BLaER1 treated with 17β-estradiol and CSF1 and Interleukin-3, amounts not matched to agents 10 nM and 100 nM (cell line): Measurements from ENCODE around the gene DHRS1.
A peak's percentile ranks its signal among the peaks of the same experiment; 100 is the strongest.

Experiments
- H3K27ac ChIP-seq, 11 experiments: shearing (Covaris generic); formaldehyde crosslinking; 2 replicates each; pipeline ENCODE4 v1.8.1; 2022
- H3K27me3 ChIP-seq, 11 experiments: shearing (Covaris generic); formaldehyde crosslinking; 2 replicates each; pipeline ENCODE4 v1.8.1; 2022
- H3K36me3 ChIP-seq, 11 experiments: shearing (Covaris generic); formaldehyde crosslinking; 2 replicates each; pipeline ENCODE4 v1.8.1; 2022
- H3K4me1 ChIP-seq, 10 experiments: shearing (Covaris generic); formaldehyde crosslinking; 2 replicates each; pipeline ENCODE4 v1.8.1; 2022
- H3K4me2 ChIP-seq, 11 experiments: shearing (Covaris generic); formaldehyde crosslinking; 2 replicates each; pipeline ENCODE4 v1.8.1; 2022
- H3K4me3 ChIP-seq, 10 experiments: shearing (Covaris generic); formaldehyde crosslinking; 2 replicates each; pipeline ENCODE4 v1.8.1; 2022
- H3K9ac ChIP-seq, 11 experiments: shearing (Covaris generic); formaldehyde crosslinking; 2 replicates each; pipeline ENCODE4 v1.8.1; 2022
- H3K9me3 ChIP-seq, 11 experiments: shearing (Covaris generic); formaldehyde crosslinking; replicated peaks in 1 of 11; 2 replicates each; pipeline ENCODE4 v1.8.1; 2022
- H4K20me1 ChIP-seq, 11 experiments: shearing (Covaris generic); formaldehyde crosslinking; 2 replicates each; pipeline ENCODE4 v1.8.1; 2022
- Cebpa-rat ChIP-seq, 11 experiments: shearing (Covaris generic); IDR thresholded peaks; 2 replicates each; pipeline ENCODE4 v1.8.1; 2022

The DHRS1 gene

DNA sequence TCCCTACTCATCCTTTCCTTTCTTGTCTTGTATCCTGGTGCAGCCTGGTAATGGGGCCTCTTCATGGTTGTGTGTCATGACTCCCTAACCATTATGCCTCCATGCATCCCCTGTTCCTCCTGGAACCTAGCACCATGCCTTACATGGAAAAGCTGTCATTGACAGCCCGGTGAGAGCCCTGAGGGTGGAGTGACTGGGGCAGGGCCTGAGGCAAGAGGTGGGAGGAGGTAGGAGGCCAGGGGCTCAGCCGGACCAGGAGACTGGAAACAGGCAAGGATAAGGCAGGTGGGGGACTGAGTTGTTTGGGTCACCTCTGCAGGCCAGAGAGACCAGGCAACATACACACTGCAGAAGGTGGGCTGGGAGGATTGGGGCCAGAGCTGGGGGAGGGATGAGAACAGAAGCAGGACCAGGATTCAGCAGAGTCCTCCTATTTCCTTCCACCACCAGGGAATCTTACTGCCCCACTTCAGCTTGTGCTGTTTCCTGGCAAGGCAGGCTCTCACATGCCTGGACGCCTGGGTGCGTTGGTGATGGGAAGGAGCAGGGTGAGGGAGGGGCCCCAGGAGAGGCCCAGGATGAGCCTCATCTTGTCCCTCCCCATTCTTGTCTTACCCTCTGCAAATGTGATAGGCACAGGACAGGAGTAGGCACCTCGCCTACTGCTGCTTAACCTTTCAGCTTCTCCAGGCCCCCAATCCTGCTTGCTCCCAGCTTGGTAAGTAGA, 10.1 kb upstream of the DHRS1 start, which contains the start of gene LTB4R2:
LTB4R2 (plus strand) TSS at position 603 of the 727 bp plus-strand sequence. CDS start 525 bp downstream, outside the sequence.
- no peaks in the 10 kb centered on the region for H3K9me3 ChIP-seq
- peak within 1 kb of the TSS; percentile 81 to 96 (median 92) for H3K27ac ChIP-seq
- H3K36me3 ChIP-seq: peaks cover 32 to 62% (median 49%) of the 10 kb centered on the region in 11 experiments
- no peak for TF ChIP-seq Cebpa-rat (IDR thresholded peaks at IDR 0.05)
- H3K27me3 ChIP-seq: no peaks in the 10 kb centered on the region
- H3K4me3 ChIP-seq: peak within 1 kb of the TSS; percentile 56 to 80 (median 66)
- H3K4me1 ChIP-seq: peaks cover 67 to 77% (median 71%) of the 10 kb centered on the region in 10 experiments
- H3K4me2 ChIP-seq: peak within 1 kb of the TSS; percentile 85 to 100 (median 97)
- H3K9ac ChIP-seq: peak within 1 kb of the TSS; percentile 79 to 91 (median 88)
- peaks cover 0 to 50% (median 24%) of the 10 kb centered on the region in 11 experiments; a peak in 13 of 22 replicates for H4K20me1 ChIP-seq

- Histone ChIP-seq H3K9ac (peak overlapping the region in 8 of 11 experiments; percentile 79 to 91 (median 88); a peak in 12 of 22 replicates), H3K36me3 (peaks cover 43 to 69% (median 58%) of the 10 kb centered on the region in 11 experiments), H3K9me3 (no peaks in the 10 kb centered on the region), H3K4me3 (peak overlapping the region in 3 of 10 experiments; percentile 70 to 80 (median 75); a peak in 5 of 20 replicates), H3K27ac (peak overlapping the region in 7 of 11 experiments; percentile 9 to 94 (median 30); a peak in 8 of 22 replicates), H3K4me1 (peaks cover 55 to 65% (median 60%) of the 10 kb centered on the region in 10 experiments), H3K4me2 (peak overlapping the region; percentile 85 to 100 (median 97); a peak in 21 of 22 replicates), H4K20me1 (peaks cover 0 to 62% (median 24%) of the 10 kb centered on the region in 11 experiments; a peak in 13 of 22 replicates), H3K27me3 (no peaks in the 10 kb centered on the region)
- TF ChIP-seq Cebpa-rat (IDR thresholded peaks at IDR 0.05): no peak
Measured at GRCh38 chr14:24308342-24309124, 9.0 kb upstream of the DHRS1 start.

DNA sequence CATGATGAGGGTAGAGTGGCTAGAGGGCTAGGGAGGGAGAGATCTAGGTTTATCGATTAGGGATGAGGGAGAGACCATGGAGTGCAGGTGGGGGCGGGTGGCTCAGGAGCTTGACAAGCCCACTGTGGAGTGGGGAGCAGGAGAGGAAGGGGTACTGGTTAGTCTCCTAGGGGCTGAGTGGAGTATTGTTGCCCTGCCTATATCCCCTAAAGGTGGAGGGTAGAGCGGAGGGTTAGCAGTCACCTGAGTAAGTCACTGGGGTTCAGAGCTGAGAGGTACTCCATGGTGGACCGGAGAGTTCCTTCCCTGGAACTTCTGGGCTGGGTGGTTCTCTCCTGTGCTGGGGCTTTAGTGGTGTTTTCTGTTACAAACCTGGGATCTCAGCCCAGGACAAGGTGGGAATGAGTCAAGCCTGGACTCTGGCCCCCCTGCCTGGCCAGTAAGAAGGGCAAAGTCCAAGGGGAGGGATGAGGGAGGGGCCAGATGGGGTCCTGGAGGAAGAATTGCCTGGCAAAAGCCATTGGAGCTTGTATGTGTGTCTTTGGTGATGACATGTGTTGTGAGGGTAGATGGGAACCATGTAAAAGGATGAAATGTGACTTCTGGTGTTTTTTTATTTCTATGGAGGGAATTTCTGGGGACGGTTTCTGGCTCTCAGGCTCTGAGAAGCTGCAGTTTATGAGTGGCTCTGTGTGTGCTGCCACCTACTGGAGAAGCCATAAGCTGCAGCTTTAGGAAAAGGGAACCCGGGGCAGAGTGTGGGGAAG, 8.2 kb upstream of the DHRS1 start, which contains the start of gene CIDEB:
CIDEB (minus strand) TSS at position 403 of the 767 bp plus-strand sequence; CDS start at position 284, 119 bp downstream.
- Histone ChIP-seq H3K27ac (peak within 1 kb of the TSS in 9 of 11 experiments; percentile 9 to 93 (median 22); a peak in 12 of 22 replicates), H3K4me3 (peak within 1 kb of the TSS in 3 of 10 experiments; percentile 70 to 80 (median 75); a peak in 4 of 20 replicates), H3K4me1 (peaks cover 47 to 60% (median 52%) of the 10 kb centered on the region in 10 experiments), H3K27me3 (no peaks in the 10 kb centered on the region), H4K20me1 (peaks cover 0 to 69% (median 24%) of the 10 kb centered on the region in 11 experiments; a peak in 13 of 22 replicates), H3K36me3 (peaks cover 51 to 77% (median 65%) of the 10 kb centered on the region in 11 experiments), H3K9ac (peak within 1 kb of the TSS in 9 of 11 experiments; percentile 22 to 91 (median 88); a peak in 11 of 22 replicates), H3K9me3 (no peaks in the 10 kb centered on the region), H3K4me2 (peak within 1 kb of the TSS; percentile 23 to 100 (median 96); a peak in 21 of 22 replicates)
- no peak for TF ChIP-seq Cebpa-rat (IDR thresholded peaks at IDR 0.05)

GRCh38 chr14:24307156-24307574, 7.6 kb upstream of the DHRS1 start:
- 0 out of 22 replicates have a peak overlapping the region, but pooled peaks of 1 of the 11 experiments have one; percentile 100 for H3K4me2 ChIP-seq
- peaks cover 57 to 83% (median 71%) of the 10 kb centered on the region in 11 experiments for H3K36me3 ChIP-seq
- no peaks in the 10 kb centered on the region for H3K9me3 ChIP-seq
- peak overlapping the region in 1 of 11 experiments; percentile 23; a peak in 2 of 22 replicates for H3K27ac ChIP-seq
- TF ChIP-seq Cebpa-rat (IDR thresholded peaks at IDR 0.05): no peak
- H4K20me1 ChIP-seq: peaks cover 0 to 75% (median 30%) of the 10 kb centered on the region in 11 experiments; a peak in 13 of 22 replicates
- H3K9ac ChIP-seq: peak overlapping the region in 5 of 11 experiments; percentile 2 to 40 (median 22); a peak in 3 of 22 replicates
- no peaks in the 10 kb centered on the region for H3K27me3 ChIP-seq
- H3K4me3 ChIP-seq: no peak overlapping the region
- H3K4me1 ChIP-seq: peaks cover 41 to 56% (median 47%) of the 10 kb centered on the region in 10 experiments

DNA sequence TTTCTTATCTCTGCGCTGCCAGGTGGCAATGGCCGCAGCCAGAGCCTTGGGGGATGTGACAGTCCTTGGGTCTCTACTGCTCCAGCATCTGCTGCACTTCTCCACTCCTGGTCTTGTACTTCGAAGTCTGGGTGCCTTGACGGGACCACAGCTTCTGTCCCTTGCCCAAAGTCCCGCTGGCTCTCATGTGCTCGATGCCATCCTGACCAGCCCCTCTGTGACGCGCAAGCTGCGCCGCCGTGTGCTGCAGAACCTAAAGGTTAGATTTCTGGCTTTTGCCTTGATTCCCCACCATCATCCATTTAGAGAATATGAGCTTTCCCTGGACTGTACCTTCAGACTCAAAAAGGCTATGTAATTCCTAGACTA, 4.4 kb upstream of the DHRS1 start:
- TF ChIP-seq Cebpa-rat (IDR thresholded peaks at IDR 0.05): no peak
- H3K27me3 ChIP-seq: no peaks in the 10 kb centered on the region
- H3K9ac ChIP-seq: 0 out of 22 replicates have a peak overlapping the region, but pooled peaks of 1 of the 11 experiments have one; percentile 24
- peaks cover 0 to 80% (median 24%) of the 10 kb centered on the region in 11 experiments; a peak in 12 of 22 replicates for H4K20me1 ChIP-seq
- H3K27ac ChIP-seq: no peak overlapping the region
- peaks cover 68 to 82% (median 78%) of the 10 kb centered on the region in 11 experiments for H3K36me3 ChIP-seq
- no peak overlapping the region for H3K4me2 ChIP-seq
- no peak overlapping the region for H3K4me3 ChIP-seq
- peaks cover 30 to 49% (median 35%) of the 10 kb centered on the region in 10 experiments for H3K4me1 ChIP-seq
- no peaks in the 10 kb centered on the region for H3K9me3 ChIP-seq

- Histone ChIP-seq H3K27me3 (no peaks in the 10 kb centered on the region), H3K4me3 (peak overlapping the region; percentile 64 to 95 (median 88)), H3K36me3 (peaks cover 48 to 56% (median 54%) of the 10 kb centered on the region in 11 experiments), H3K4me1 (peaks cover 53 to 65% (median 55%) of the 10 kb centered on the region in 10 experiments), H3K27ac (peak overlapping the region in 10 of 11 experiments; percentile 65 to 87 (median 78); a peak in 21 of 22 replicates), H3K9ac (peak overlapping the region; percentile 75 to 93 (median 85)), H3K4me2 (peak overlapping the region; percentile 81 to 100 (median 97)), H3K9me3 (no peaks in the 10 kb centered on the region), H4K20me1 (peaks cover 0 to 49% (median 7%) of the 10 kb centered on the region in 11 experiments; a peak in 11 of 22 replicates)
- TF ChIP-seq Cebpa-rat (IDR thresholded peaks at IDR 0.05): no peak
Measured at GRCh38 chr14:24300326-24300980, 873 bp upstream of the DHRS1 start.

- H3K27me3 ChIP-seq: no peaks in the 10 kb centered on the region
- no peak for TF ChIP-seq Cebpa-rat (IDR thresholded peaks at IDR 0.05)
- H3K4me2 ChIP-seq: peak overlapping the region; percentile 81 to 100 (median 98)
- no peaks in the 10 kb centered on the region for H3K9me3 ChIP-seq
- peaks cover 53 to 65% (median 55%) of the 10 kb centered on the region in 10 experiments for H3K4me1 ChIP-seq
- peaks cover 0 to 36% (median 5%) of the 10 kb centered on the region in 11 experiments; a peak in 8 of 22 replicates for H4K20me1 ChIP-seq
- peaks cover 36 to 55% (median 43%) of the 10 kb centered on the region in 11 experiments for H3K36me3 ChIP-seq
- H3K9ac ChIP-seq: peak overlapping the region; percentile 75 to 93 (median 85)
- H3K4me3 ChIP-seq: peak overlapping the region; percentile 64 to 95 (median 88)
- peak overlapping the region; percentile 60 to 87 (median 78); a peak in 21 of 22 replicates for H3K27ac ChIP-seq
Measured at GRCh38 chr14:24298892-24299254, 707 bp downstream of the DHRS1 start.
